LNCaP clone FGC (cell line): ENCODE data around the gene CEBPZ.

Source experiments
- DNase-seq: peaks from one replicate; pipeline ENCODE4 v3.0.0-alpha.2; 2011; ENCODE audit warnings: low read depth
- H3K4me3 ChIP-seq: 2 replicates; pipeline ENCODE4 v1.5.1; 2011; ENCODE audit warnings: mild to moderate bottlenecking, low read depth, low read length, control low read depth
- CTCF ChIP-seq: IDR thresholded peaks from 2 replicates; pipeline ENCODE4 v1.5.1; 2012; ENCODE audit warnings: mild to moderate bottlenecking; ENCODE audit not compliant: control insufficient read depth, insufficient read depth; ENCODE audit errors: extremely low read depth

CEBPZ gene

GRCh38 chr2:37156857-37157714 is 74.3 kb downstream of the CEBPZ start, which contains the start of gene EIF2AK2:
TSS of gene EIF2AK2 (minus strand) at chr2:37156980. CDS start at chr2:37147806, 9,174 bp downstream.
- H3K4me3 ChIP-seq, result peak within 1 kb of the TSS; percentile 76
- DNase-seq, result no peak
- TF ChIP-seq CTCF, result no peak

- DNase-seq, result no peak
- H3K4me3 ChIP-seq, result peak overlapping the region; percentile 76
- no peak for TF ChIP-seq CTCF
Observed at GRCh38 chr2:37156071-37156856, 75.1 kb downstream of the CEBPZ start.

GRCh38 chr2:37154785-37155184 is 76.6 kb downstream of the CEBPZ start:
- H3K4me3 ChIP-seq, result no peak overlapping the region
- DNase-seq, result no peak
- no peak for TF ChIP-seq CTCF

- no peak overlapping the region for H3K4me3 ChIP-seq
- no peak for TF ChIP-seq CTCF
- no peak for DNase-seq
Observed at GRCh38 chr2:37153224-37153623, 78.2 kb downstream of the CEBPZ start.
